ENCODE data around the gene GNAQ.

DNA sequence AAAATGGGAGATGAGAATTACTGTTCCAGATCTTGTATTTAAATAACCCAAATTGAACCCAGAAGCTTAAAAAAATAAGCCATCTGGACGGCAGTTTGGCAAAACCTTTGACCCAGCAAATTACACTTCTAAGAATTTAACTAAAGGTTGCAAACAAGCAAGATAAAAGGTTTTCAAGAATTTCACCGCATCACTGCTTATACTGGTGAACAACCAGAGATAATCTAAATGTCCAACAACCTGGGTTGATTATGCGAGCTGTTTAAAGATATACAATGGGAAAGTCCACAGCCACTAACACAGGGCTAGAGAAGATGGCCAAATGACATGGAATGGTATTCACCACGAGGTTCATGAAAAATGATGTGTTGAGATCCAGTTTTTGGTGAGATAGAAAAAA, 149.3 kb downstream of the GNAQ start:
- TF ChIP-seq, protein P1, sequence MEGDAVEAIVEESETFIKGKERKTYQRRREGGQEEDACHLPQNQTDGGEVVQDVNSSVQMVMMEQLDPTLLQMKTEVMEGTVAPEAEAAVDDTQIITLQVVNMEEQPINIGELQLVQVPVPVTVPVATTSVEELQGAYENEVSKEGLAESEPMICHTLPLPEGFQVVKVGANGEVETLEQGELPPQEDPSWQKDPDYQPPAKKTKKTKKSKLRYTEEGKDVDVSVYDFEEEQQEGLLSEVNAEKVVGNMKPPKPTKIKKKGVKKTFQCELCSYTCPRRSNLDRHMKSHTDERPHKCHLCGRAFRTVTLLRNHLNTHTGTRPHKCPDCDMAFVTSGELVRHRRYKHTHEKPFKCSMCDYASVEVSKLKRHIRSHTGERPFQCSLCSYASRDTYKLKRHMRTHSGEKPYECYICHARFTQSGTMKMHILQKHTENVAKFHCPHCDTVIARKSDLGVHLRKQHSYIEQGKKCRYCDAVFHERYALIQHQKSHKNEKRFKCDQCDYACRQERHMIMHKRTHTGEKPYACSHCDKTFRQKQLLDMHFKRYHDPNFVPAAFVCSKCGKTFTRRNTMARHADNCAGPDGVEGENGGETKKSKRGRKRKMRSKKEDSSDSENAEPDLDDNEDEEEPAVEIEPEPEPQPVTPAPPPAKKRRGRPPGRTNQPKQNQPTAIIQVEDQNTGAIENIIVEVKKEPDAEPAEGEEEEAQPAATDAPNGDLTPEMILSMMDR (IDR thresholded peaks at IDR 0.05) = no peak
- TF ChIP-seq ZFX (IDR thresholded peaks at IDR 0.05; ENCODE audit: borderline replicate concordance) = no peak

Measured in 22Rv1 (cell line).